Psoas muscle (tissue), 8 donors: ENCODE data around the gene PLB1. TPM values are rescaled to one million over a fixed set of nuclear protein-coding genes. Genes with fewer than 3 reads are reported as not detected.

Source experiments
- ATAC-seq, 4 donors: fragments of 200-7000 bp; cut with Tn5 transposase; one replicate each; pipeline ENCODE4 v1.9.1; 2020; ENCODE audit warnings: moderate library complexity in 3 of 4, mild to moderate bottlenecking in 2 of 4
- DNase-seq, 2 donors: peaks; one replicate each; pipeline ENCODE4 v3.0.0-alpha.2; 2020
- H3K27ac ChIP-seq: fragments of 200-600 bp; one replicate; pipeline ENCODE4 v1.8.0; 2022
- H3K27me3 ChIP-seq, 3 donors: fragments of 200-600 bp in 1 of 3; one replicate each; pipeline versions ENCODE4 v1.6.1 to v1.8.0; 2013 to 2022; ENCODE audit warnings: low read length in 2 of 3, mild to moderate bottlenecking in 2 of 3, moderate library complexity in 1 of 3; ENCODE audit not compliant: insufficient read depth in 3 of 3
- H3K36me3 ChIP-seq, 2 donors: fragments of 200-600 bp in 1 of 2; one replicate each; pipeline versions ENCODE4 v1.6.1 to v1.8.0; 2013 to 2022; ENCODE audit warnings: low read depth in 1 of 2, mild to moderate bottlenecking in 1 of 2, moderate library complexity in 1 of 2; ENCODE audit not compliant: insufficient read depth in 1 of 2
- H3K4me1 ChIP-seq: fragments of 200-600 bp; one replicate; pipeline ENCODE4 v1.8.0; 2022
- H3K4me3 ChIP-seq: fragments of 200-600 bp; one replicate; pipeline ENCODE4 v1.8.0; 2022; ENCODE audit warnings: mild to moderate bottlenecking
- H3K9me3 ChIP-seq: fragments of 200-600 bp; one replicate; pipeline ENCODE4 v1.8.0; 2022
- WGBS, 3 donors: extraction: QIAGEN DNeasy Blood & Tissue Kit; methylation state at CpG; one replicate each; pipeline versions ENCODE4 v1.1.6 to v1.1.7; 2013; 5-methylcytosine and 5-hydroxymethylcytosine counted together
- intact Hi-C, 2 donors: fragments of 100-400 bp; cut with DNase I; formaldehyde crosslinking; loops; one replicate each; pipeline versions ENCODE4 v1.11.0 to v1.14.2; 2022
- polyA plus RNA-seq, 3 donors: library from polyadenylated mRNA; stranded (reverse); fragments of 200-250 nt; gene quantifications; one replicate each; pipeline ENCODE4 v1.2.3, GENCODE V29; 2013
- total RNA-seq, 4 donors: library from RNA; stranded (reverse); fragmentation: NEBNext Ultra II Directional in 2 of 4; extraction: Animal tissue kit (Norgen Biotek cat#: 25700) in 2 of 4; gene quantifications; one replicate each; pipeline versions ENCODE4 v1.2.1 to v1.2.4, GENCODE V29; 2021 to 2023
- TF ChIP-seq, protein P1 (sequence below): fragments of 200-600 bp; IDR thresholded peaks from one replicate; pipeline ENCODE4 v1.8.0; 2022; ENCODE audit warnings: antibody characterized with exemption
- donor health status: healthy with polysubstance abuse.
- donor health status: DM: no; HTN: no; CAD: no; lungs with moderate emphysema.
- donor health status: Bipolar disorder and iron deficiency.
- donor health status: healthy.
- donor health status: DM: yes; HTN: yes; CAD: no.
- donor health status: DM: no; HTN: no; CAD: no.
- donor health status: DM: no; HTN: no; CAD: no.
- donor health status: DM: yes; HTN: yes; CAD: no.

PLB1 gene
- total and polyA plus RNA-seq, 7 donors = 0.63 to 4.9 (median 1.7) TPM

DNA sequence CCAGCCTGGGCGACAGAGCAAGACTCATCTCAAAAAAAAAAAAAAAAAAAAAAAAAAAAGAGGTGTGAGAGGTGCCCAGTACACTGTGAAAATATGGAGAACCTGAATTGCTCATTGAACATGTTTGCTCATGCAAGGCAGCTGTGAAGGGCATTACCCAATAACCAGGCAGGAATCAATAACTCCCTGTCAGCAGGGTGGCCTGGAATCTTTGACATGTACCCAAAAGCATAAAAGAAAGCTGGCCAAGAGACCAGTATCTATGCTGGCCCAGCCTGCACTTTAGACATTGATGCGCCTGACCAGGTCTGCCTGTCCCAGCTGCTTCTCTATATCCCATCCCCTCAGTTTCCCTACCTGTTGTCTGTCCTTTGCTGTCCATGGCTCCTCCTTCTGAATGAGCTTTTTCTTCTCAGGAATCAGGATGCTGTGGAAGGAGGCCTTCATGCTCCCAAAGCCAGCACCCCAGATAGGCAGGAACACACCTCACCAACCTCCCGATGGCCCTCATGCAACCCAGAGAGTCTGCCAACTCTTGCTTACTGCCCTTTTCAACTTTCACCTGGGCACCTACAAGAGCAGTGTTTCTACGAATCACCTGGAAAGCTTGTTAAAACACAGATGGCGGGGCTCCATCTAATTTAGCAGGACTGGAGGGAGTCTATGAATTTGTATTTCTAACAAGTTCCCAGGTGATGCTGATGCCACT is 172.4 kb downstream of the PLB1 start:
- intact Hi-C loops = no loop called here
- TF ChIP-seq, protein P1, sequence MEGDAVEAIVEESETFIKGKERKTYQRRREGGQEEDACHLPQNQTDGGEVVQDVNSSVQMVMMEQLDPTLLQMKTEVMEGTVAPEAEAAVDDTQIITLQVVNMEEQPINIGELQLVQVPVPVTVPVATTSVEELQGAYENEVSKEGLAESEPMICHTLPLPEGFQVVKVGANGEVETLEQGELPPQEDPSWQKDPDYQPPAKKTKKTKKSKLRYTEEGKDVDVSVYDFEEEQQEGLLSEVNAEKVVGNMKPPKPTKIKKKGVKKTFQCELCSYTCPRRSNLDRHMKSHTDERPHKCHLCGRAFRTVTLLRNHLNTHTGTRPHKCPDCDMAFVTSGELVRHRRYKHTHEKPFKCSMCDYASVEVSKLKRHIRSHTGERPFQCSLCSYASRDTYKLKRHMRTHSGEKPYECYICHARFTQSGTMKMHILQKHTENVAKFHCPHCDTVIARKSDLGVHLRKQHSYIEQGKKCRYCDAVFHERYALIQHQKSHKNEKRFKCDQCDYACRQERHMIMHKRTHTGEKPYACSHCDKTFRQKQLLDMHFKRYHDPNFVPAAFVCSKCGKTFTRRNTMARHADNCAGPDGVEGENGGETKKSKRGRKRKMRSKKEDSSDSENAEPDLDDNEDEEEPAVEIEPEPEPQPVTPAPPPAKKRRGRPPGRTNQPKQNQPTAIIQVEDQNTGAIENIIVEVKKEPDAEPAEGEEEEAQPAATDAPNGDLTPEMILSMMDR = no peak
- DNase-seq = no peak
- no peak for ATAC-seq
- no peak overlapping the region for H3K4me3 ChIP-seq
- no peaks in the 10 kb centered on the region for H3K9me3 ChIP-seq
- peaks cover 25% of the 10 kb centered on the region for H3K4me1 ChIP-seq
- no peaks in the 10 kb centered on the region for H3K27me3 ChIP-seq
- no peaks in the 10 kb centered on the region for H3K36me3 ChIP-seq
- H3K27ac ChIP-seq = no peak overlapping the region
- WGBS, 3 donors = 96 to 99% (median 98%) methylated on average over 5 of the region's 5 CpGs

DNA sequence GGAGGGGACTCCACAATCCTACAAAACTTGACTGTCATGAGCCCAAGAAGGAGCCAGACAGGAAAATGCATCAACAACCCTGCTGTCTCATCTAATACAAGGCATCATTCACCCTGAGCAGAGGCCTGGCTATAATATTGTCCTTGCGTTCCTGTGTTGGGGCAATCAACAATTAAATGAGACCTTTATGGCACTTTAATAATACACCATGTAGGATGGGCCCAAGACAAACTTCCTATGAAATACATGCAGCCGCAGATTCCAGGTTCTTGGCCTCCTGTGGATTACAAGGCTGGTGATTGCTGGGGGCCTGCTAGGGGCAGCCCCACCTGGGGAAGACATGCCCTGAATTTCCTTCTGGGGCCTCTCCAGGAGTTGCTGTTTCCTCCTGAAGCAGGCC is 173.0 kb downstream of the PLB1 start:
- intact Hi-C loops = no loop called here
- Histone ChIP-seq H3K36me3 (no peaks in the 10 kb centered on the region), H3K9me3 (no peaks in the 10 kb centered on the region), H3K27ac (no peak overlapping the region), H3K4me3 (no peak overlapping the region), H3K4me1 (peaks cover 19% of the 10 kb centered on the region), H3K27me3 (no peaks in the 10 kb centered on the region)
- ATAC-seq (no peak), DNase-seq (no peak)
- WGBS, 3 donors = 96 to 98% (median 96%) methylated on average over 2 of the region's 2 CpGs
- TF ChIP-seq, protein P1 = no peak

DNA sequence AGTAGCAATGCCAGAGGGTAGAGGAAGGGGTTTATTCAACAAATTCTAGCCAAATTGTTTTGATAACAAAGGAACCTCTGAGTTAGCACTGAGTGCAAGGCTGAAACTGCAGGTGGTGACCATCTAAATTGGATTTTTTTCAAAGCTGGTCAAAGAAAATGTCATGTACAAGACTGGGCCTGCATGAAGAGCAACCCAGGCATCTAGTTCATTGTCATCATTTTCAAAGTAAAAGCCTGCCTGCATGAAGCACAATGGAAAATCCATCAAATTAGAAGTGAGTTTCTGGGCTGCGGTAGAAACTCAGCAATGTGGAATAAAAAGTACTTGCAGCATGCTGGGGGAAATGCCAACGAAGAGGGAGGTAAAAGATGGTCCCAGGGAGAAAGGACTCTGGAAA is 175.0 kb downstream of the PLB1 start:
- no peaks in the 10 kb centered on the region for H3K4me1 ChIP-seq
- H3K27me3 ChIP-seq = no peaks in the 10 kb centered on the region
- TF ChIP-seq, protein P1 = no peak
- DNase-seq (no peak), ATAC-seq (no peak)
- no peaks in the 10 kb centered on the region for H3K36me3 ChIP-seq
- no peak overlapping the region for H3K4me3 ChIP-seq
- 73 to 77% (median 75%) methylated on average over 2 of the region's 2 CpGs for WGBS, 3 donors
- H3K27ac ChIP-seq = no peak overlapping the region
- no peaks in the 10 kb centered on the region for H3K9me3 ChIP-seq
- intact Hi-C loops = no loop called here

DNA sequence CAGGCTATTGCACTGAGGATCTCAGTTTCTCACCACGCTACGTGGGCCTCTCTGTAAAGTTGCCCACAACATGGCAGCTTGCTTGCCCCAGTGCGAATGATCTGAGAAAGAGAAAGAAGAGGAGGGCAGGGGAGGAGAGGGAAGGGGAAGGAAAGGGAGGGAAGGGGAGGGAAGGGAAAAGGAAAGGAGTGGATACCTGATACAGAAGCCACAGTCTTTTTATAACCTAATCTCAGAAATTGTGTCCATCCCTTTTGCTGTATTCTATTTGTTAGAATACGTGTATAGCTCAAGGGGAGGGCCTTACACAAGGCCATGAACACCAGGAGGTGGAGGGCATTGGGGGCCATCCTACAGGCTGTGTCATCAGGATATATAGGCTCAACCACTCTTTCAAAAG is 177.5 kb downstream of the PLB1 start:
- TF ChIP-seq, protein P1 = no peak
- intact Hi-C loops = no loop called here
- DNase-seq = no peak
- ATAC-seq = no peak
- H3K4me1 ChIP-seq = peaks cover 14% of the 10 kb centered on the region
- H3K9me3 ChIP-seq = no peaks in the 10 kb centered on the region
- no peak overlapping the region for H3K27ac ChIP-seq
- no peaks in the 10 kb centered on the region for H3K27me3 ChIP-seq
- no peaks in the 10 kb centered on the region for H3K36me3 ChIP-seq
- H3K4me3 ChIP-seq = no peak overlapping the region
- 95 to 97% (median 95%) methylated on average over 4 of the region's 4 CpGs for WGBS, 3 donors
